ENCODE results near the gene MCU.

- TF ChIP-seq POLR2AphosphoS5 (IDR thresholded peaks at IDR 0.05) = no peak
- TF ChIP-seq CTCF (IDR thresholded peaks at IDR 0.05) = no peak
- TF ChIP-seq EP300 (IDR thresholded peaks at IDR 0.05) = no peak
- no peak for TF ChIP-seq POLR2A (IDR thresholded peaks at IDR 0.05)
Observed at GRCh38 chr10:72756674-72757385, 64.9 kb downstream of the MCU start.

All from stomach (tissue), 4 donors.